ENCODE measurements around the gene KCNIP4.

The KCNIP4 gene

GRCh38 chr4:21554500-21554899, 394.1 kb downstream of the KCNIP4 start:
- no peak for DNase-seq

- no peak for DNase-seq
These were observed 394.5 kb downstream of the KCNIP4 start for GRCh38 chr4:21554066-21554465.

GRCh38 chr4:21552455-21552854, 396.1 kb downstream of the KCNIP4 start:
- no peak for DNase-seq

- no peak for DNase-seq
These were observed 403.6 kb downstream of the KCNIP4 start for GRCh38 chr4:21544955-21545354.

GRCh38 chr4:21544415-21544814, 404.2 kb downstream of the KCNIP4 start:
- no peak for DNase-seq

GRCh38 chr4:21543514-21543913, 405.1 kb downstream of the KCNIP4 start:
- DNase-seq: no peak

GRCh38 chr4:21535898-21536297, 412.7 kb downstream of the KCNIP4 start:
- DNase-seq: no peak

- no peak for DNase-seq
These were observed 417.5 kb downstream of the KCNIP4 start for GRCh38 chr4:21531048-21531447.

- no peak for DNase-seq
These were observed 419.4 kb downstream of the KCNIP4 start for GRCh38 chr4:21529214-21529613.

GRCh38 chr4:21522296-21522695, 426.3 kb downstream of the KCNIP4 start:
- DNase-seq: no peak

GRCh38 chr4:21517126-21517859, 431.3 kb downstream of the KCNIP4 start:
- DNase-seq: no peak

- DNase-seq: no peak
These were observed 434.4 kb downstream of the KCNIP4 start for GRCh38 chr4:21514022-21514694.

GRCh38 chr4:21512353-21512752, 436.2 kb downstream of the KCNIP4 start:
- no peak for DNase-seq

GRCh38 chr4:21507439-21507838, 441.1 kb downstream of the KCNIP4 start:
- no peak for DNase-seq

GRCh38 chr4:21490682-21491081, 457.9 kb downstream of the KCNIP4 start:
- DNase-seq: no peak

GRCh38 chr4:21476757-21477156, 471.8 kb downstream of the KCNIP4 start:
- no peak for DNase-seq

- no peak for DNase-seq
These were observed 474.4 kb downstream of the KCNIP4 start for GRCh38 chr4:21474195-21474594.

GRCh38 chr4:21470535-21470934, 478.0 kb downstream of the KCNIP4 start:
- no peak for DNase-seq

GRCh38 chr4:21469438-21470300, 478.9 kb downstream of the KCNIP4 start:
- DNase-seq: no peak

GRCh38 chr4:21467551-21467950, 481.0 kb downstream of the KCNIP4 start:
- DNase-seq: no peak

- DNase-seq: no peak
These were observed 491.3 kb downstream of the KCNIP4 start for GRCh38 chr4:21457086-21457840.

- DNase-seq: no peak
These were observed 493.7 kb downstream of the KCNIP4 start for GRCh38 chr4:21454831-21455230.

GRCh38 chr4:21454201-21454600, 494.4 kb downstream of the KCNIP4 start:
- no peak for DNase-seq

Measured in T-helper 9 cell (primary cell).